Measurements from ENCODE around the gene LCE1F.

DNA sequence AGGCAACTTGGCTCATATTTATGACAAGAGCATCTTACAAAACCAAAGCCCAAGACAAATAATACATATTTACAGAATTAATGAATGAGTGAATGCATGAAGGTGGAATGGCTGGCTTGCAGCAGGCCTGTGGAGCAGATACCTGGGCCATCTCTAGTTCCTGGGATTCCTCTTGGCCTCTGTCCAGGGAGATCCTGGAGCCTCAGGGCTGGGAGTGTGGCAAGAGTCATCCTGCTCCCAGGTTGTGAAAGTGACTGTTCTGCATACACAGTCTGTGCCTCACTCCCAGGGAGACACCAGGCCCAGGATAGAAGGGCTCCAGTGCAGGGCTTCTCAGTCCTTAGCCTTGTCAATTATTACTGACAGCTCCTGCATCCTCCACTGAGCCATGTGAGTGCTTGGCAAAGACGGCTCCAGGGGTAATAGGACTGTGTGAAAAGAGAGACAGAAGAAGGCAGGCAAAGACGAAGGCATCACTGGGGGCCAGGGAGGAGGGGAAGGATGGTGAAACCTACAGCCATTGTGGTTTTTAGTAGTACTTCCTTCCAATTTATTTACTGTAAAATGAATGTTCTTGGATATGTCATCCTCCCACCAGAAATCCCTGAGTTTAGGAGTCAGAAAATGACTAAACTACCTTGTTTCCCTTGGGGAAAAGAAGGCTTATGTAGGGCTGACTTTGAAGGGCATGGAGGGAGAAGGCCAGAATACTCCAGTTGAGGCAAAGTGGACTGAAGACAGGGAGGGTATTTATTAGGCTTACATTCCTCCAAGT is 31.4 kb upstream of the LCE1F start:
- TF ChIP-seq, protein P1, sequence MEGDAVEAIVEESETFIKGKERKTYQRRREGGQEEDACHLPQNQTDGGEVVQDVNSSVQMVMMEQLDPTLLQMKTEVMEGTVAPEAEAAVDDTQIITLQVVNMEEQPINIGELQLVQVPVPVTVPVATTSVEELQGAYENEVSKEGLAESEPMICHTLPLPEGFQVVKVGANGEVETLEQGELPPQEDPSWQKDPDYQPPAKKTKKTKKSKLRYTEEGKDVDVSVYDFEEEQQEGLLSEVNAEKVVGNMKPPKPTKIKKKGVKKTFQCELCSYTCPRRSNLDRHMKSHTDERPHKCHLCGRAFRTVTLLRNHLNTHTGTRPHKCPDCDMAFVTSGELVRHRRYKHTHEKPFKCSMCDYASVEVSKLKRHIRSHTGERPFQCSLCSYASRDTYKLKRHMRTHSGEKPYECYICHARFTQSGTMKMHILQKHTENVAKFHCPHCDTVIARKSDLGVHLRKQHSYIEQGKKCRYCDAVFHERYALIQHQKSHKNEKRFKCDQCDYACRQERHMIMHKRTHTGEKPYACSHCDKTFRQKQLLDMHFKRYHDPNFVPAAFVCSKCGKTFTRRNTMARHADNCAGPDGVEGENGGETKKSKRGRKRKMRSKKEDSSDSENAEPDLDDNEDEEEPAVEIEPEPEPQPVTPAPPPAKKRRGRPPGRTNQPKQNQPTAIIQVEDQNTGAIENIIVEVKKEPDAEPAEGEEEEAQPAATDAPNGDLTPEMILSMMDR (IDR thresholded peaks at IDR 0.05): no peak
- no peak for TF ChIP-seq POLR2A (IDR thresholded peaks at IDR 0.05)
